Panc1 (cell line): ENCODE results near the gene JAZF1. TPM values are rescaled to one million over a fixed set of nuclear protein-coding genes. Genes with fewer than 3 reads are reported as not detected.

Experiments used
- ATAC-seq: fragments of 200-7000 bp; cut with Tn5 transposase; 2 replicates; pipeline ENCODE4 v1.9.1; 2020; ENCODE audit warnings: mild to moderate bottlenecking, moderate library complexity
- BruUV-seq: library from RNA; stranded (reverse); fragments of 400-500 nt; replicated peaks from 2 replicates; lab custom pipeline; 2021; lab: Mats Ljungman, UMichigan
- CTCF ChIA-PET: fragments of 300-600 bp; sonication (Branson Sonifier 250); formaldehyde crosslinking; loops from one replicate; lab custom pipeline; 2022; ENCODE audit warnings: antibody characterized with exemption; lab: Charles Lee
- POLR2A ChIA-PET: fragments of 300-600 bp; sonication (Branson Sonifier 250); formaldehyde crosslinking; loops from one replicate; lab custom pipeline; 2022; ENCODE audit warnings: antibody characterized with exemption; lab: Charles Lee
- DNase-seq: peaks from one replicate; pipeline ENCODE4 v3.0.0-alpha.2; 2010; ENCODE audit warnings: low read depth, low spot score
- H3K27ac ChIP-seq: 2 replicates; pipeline ENCODE4 v1.5.1; 2011; ENCODE audit warnings: mild to moderate bottlenecking, low read length, inconsistent platforms
- H3K27me3 ChIP-seq: fragments of 200-500 bp; sonication (Bioruptor generic); 2 replicates; pipeline ENCODE4 v1.6.0; 2014; ENCODE audit warnings: low read length, inconsistent platforms; ENCODE audit not compliant: control insufficient read depth, insufficient read depth
- H3K36me3 ChIP-seq: fragments of 200-500 bp; sonication (Bioruptor generic); 2 replicates; pipeline ENCODE4 v1.5.1; 2014; ENCODE audit warnings: inconsistent platforms, mild to moderate bottlenecking, low read length, moderate library complexity; ENCODE audit not compliant: control insufficient read depth, insufficient read depth
- H3K4me1 ChIP-seq: 2 replicates; pipeline ENCODE4 v1.5.1; 2011; ENCODE audit warnings: inconsistent platforms, mild to moderate bottlenecking, low read length, moderate library complexity; ENCODE audit not compliant: control insufficient read depth, insufficient read depth
- H3K4me3 ChIP-seq, 2 experiments: 2 replicates each; pipeline ENCODE4 v1.5.1; 2011 to 2012; ENCODE audit warnings: low read depth in 2 of 2, low read length in 2 of 2, mild to moderate bottlenecking in 2 of 2, inconsistent platforms in 1 of 2, moderate library complexity in 1 of 2
- H3K9me3 ChIP-seq: fragments of 200-500 bp; sonication (Bioruptor generic); 2 replicates; pipeline ENCODE4 v1.5.1; 2014; ENCODE audit warnings: low read depth, mild to moderate bottlenecking, inconsistent platforms, low read length, moderate library complexity; ENCODE audit not compliant: control insufficient read depth, insufficient read depth
- CTCF ChIP-seq: fragments of 450-650 bp; IDR thresholded peaks from 2 replicates; pipeline ENCODE4 v1.5.1; 2017; ENCODE audit warnings: mild to moderate bottlenecking
- POLR2AphosphoS5 ChIP-seq: IDR thresholded peaks from 2 replicates; pipeline ENCODE4 v1.6.1; 2012; ENCODE audit warnings: mild to moderate bottlenecking, low read depth, low read length, moderate library complexity
- REST ChIP-seq, 2 experiments: IDR thresholded peaks; 2 replicates each; pipeline ENCODE4 v1.6.1; 2011 to 2012; ENCODE audit warnings: low read depth in 2 of 2, control low read depth in 1 of 2, low read length in 1 of 2, mild to moderate bottlenecking in 1 of 2, moderate library complexity in 1 of 2; ENCODE audit not compliant: insufficient read depth in 1 of 2
- SIN3A ChIP-seq: IDR thresholded peaks from 2 replicates; pipeline ENCODE4 v1.6.1; 2012; ENCODE audit warnings: low read depth, mild to moderate bottlenecking, low read length, moderate library complexity, borderline replicate concordance; ENCODE audit not compliant: insufficient read depth
- TCF7L2 ChIP-seq: IDR thresholded peaks from 2 replicates; pipeline ENCODE4 v1.6.1; 2011; ENCODE audit warnings: mild to moderate bottlenecking, low read depth, low read length, inconsistent platforms
- in situ Hi-C: cut with HindIII; loops from 2 replicates; pipeline ENCODE4 v1.10.0; 2016; ENCODE audit warnings: low sequenced_read_pairs, low pct_unique_long_range_greater_than_20kb
- intact Hi-C: fragments of 100-400 bp; cut with micrococcal nuclease; formaldehyde crosslinking; loops from one replicate; pipeline ENCODE4 v1.10.0; 2022; ENCODE audit not compliant: unreplicated experiment
- total RNA-seq: library from RNA; stranded (reverse); gene quantifications from one replicate; pipeline ENCODE4 v1.2.1, GENCODE V29; 2021; ENCODE audit not compliant: unreplicated experiment

The JAZF1 gene
- total RNA-seq, 1 experiment from 2014 or later: 8.8 TPM

DNA sequence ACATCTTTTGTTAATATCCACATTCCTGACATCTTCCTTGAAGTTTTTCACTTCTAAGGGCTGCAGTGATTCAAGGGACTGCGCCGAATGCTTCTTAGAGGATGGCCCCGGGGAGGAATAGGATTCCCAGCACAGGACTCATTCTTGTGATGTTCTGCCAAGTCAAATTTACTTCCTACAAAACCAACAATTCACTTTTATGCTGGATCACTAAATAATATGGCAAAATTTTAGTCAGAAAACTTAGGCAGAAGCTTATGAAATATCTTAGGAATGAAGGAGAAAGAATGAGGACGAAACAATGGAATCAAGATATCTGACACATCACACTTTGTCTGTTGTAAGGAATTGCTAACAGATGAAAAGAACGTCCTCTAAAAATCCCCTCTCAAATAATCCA is 151.5 kb downstream of the JAZF1 start:
- intact Hi-C loops (loop anchor here (10.0 kb wide), 1 partner anchor 244 kb away; no protein-coding TSS in a partner anchor), in situ Hi-C loops (no loop called here)
- TF ChIP-seq POLR2AphosphoS5: no peak
- ChIA-PET CTCF (no interaction called here), POLR2A (no interaction called here)
- H3K27ac ChIP-seq: no peak overlapping the region; the same call in 1 of the 2 replicates
- no peak overlapping the region for H3K4me3 ChIP-seq
- DNase-seq (no peak), ATAC-seq (no peak)
- peaks cover 11% of the 10 kb centered on the region; the same call in 1 of the 2 replicates for H3K4me1 ChIP-seq
- no peaks in the 10 kb centered on the region for H3K27me3 ChIP-seq
- no TSS peak for BruUV-seq
- H3K9me3 ChIP-seq: no peaks in the 10 kb centered on the region
- H3K36me3 ChIP-seq: no peaks in the 10 kb centered on the region

- CTCF ChIA-PET: no interaction called here
- intact Hi-C loops: loop anchor here (10.0 kb wide), 1 partner anchor 244 kb away; no protein-coding TSS in a partner anchor
- H3K27me3 ChIP-seq: no peaks in the 10 kb centered on the region
- H3K4me1 ChIP-seq: peaks cover 9% of the 10 kb centered on the region; the same call in 1 of the 2 replicates
- ATAC-seq (no peak), DNase-seq (no peak)
- H3K27ac ChIP-seq: no peak overlapping the region
- no peak overlapping the region for H3K4me3 ChIP-seq
- no TSS peak for BruUV-seq
- POLR2A ChIA-PET: no interaction called here
- H3K9me3 ChIP-seq: no peaks in the 10 kb centered on the region
- no peaks in the 10 kb centered on the region for H3K36me3 ChIP-seq
- no peak for TF ChIP-seq SIN3A
- no peak for TF ChIP-seq POLR2AphosphoS5
- no peak for TF ChIP-seq REST (IDR thresholded peaks at IDR 0.05; ENCODE audit: insufficient read depth in 1 of 2, low read depth in 2 of 2, low read length in 1 of 2)
- no peak for TF ChIP-seq TCF7L2
- TF ChIP-seq CTCF: no peak
- in situ Hi-C loops: no loop called here
Observed at GRCh38 chr7:28028471-28028870, 152.1 kb downstream of the JAZF1 start.

DNA sequence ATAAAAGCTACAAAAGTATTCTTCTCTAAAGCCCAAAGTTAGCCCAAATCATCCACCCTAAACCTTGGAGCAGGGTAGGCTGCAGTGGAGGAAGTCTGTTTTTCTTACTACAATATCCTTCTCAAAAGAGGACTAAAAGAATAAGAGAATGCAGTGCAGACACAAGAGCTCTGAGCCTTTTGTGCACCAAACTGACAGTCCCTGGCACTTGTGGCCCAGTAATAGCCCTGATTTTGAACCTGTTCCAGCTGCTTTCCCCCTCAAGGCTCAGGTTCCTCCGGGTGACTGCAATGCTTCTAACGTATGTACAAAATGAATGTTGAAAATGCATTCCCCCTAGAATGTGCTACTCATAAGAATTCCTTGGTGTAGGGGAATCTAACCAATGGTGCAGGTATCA is 154.4 kb downstream of the JAZF1 start:
- no peak for DNase-seq
- no TSS peak for BruUV-seq
- intact Hi-C loops: loop anchor here (10.0 kb wide), 1 partner anchor 241 kb away; no protein-coding TSS in a partner anchor
- Histone ChIP-seq H3K4me1 (peaks cover 5% of the 10 kb centered on the region; the same call in 1 of the 2 replicates), H3K27me3 (no peaks in the 10 kb centered on the region), H3K4me3 (no peak overlapping the region), H3K9me3 (no peaks in the 10 kb centered on the region), H3K36me3 (no peaks in the 10 kb centered on the region), H3K27ac (peak overlapping the region; percentile 8; the same call in 1 of the 2 replicates)
- no peak for ATAC-seq
- CTCF ChIA-PET: no interaction called here
- in situ Hi-C loops: no loop called here
- POLR2A ChIA-PET: no interaction called here
- TF ChIP-seq CTCF: no peak
- no peak for TF ChIP-seq SIN3A
- TF ChIP-seq TCF7L2: no peak
- TF ChIP-seq POLR2AphosphoS5: no peak
- TF ChIP-seq REST (IDR thresholded peaks at IDR 0.05; ENCODE audit: insufficient read depth in 1 of 2, low read depth in 2 of 2, low read length in 1 of 2): no peak
